ENCODE data around the gene UBASH3B.
"Not testable (repeated sequence)": the region's sequence is repeated elsewhere in the genome, so short reads cannot be mapped to it uniquely, and the experiment has no call there.

Gene UBASH3B

DNA sequence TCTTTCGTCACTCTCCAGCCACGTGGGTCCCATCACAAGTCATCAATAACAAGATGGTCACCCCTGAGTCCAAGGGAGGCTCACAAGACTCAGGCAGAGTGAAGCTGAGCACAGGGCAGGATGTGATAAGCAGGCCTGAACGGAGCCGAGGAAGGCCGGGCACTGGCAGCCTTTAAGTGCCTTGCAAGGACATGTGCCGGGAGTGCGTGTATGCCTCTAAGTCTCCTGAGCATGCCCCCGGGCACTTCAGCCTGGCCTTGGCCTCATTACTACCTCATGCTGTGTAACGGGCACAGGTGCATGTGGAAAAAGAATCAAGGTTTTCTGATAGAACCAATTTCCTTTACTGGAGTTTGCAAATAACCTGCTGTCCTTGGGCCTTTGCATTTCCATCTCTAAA is 55.8 kb downstream of the UBASH3B start:
- no peak for DNase-seq

GRCh38 chr11:122711831-122712381 is 56.4 kb downstream of the UBASH3B start:
- no peak for DNase-seq

DNA sequence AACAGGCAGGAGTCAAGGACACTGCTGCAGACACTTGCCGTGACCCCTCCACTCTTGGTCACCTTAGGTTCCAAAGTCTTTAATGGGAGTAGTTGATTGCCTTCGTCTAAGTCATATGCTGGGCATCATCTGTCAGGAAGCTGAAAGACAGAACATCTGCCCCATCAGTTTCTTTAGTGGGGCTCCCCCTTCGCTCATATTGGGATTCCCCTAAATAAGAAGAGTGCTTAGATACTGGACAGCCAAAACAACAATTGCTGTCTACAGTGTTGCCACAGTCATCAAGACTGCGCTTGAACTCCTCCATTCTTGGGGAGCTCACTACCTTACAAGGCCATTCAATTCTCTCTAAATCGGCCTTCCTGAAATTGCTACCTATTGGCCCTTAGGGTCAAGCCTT is 58.5 kb downstream of the UBASH3B start:
- no peak for DNase-seq

DNA sequence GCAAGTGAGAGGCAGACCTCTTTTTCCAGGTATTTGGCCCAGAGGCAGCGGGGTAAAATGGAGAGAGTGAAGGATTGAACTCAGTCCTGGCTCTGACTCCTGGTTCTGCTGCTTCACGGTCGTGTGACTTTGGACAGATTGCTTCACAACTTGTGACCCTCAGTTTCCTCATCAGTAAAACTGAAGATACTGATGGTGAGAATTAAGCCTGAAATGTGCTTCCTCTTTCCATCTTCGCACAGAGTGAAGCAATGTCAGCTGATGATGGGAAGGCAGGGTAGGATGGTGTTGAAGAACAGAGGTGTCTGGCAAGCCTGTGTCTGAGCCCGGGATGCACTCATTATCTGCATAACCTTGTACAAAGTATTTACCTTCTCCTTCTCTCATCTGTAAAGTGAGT is 59.0 kb downstream of the UBASH3B start:
- DNase-seq, result no peak

GRCh38 chr11:122715548-122716440 is 60.3 kb downstream of the UBASH3B start:
- DNase-seq, result no peak

DNA sequence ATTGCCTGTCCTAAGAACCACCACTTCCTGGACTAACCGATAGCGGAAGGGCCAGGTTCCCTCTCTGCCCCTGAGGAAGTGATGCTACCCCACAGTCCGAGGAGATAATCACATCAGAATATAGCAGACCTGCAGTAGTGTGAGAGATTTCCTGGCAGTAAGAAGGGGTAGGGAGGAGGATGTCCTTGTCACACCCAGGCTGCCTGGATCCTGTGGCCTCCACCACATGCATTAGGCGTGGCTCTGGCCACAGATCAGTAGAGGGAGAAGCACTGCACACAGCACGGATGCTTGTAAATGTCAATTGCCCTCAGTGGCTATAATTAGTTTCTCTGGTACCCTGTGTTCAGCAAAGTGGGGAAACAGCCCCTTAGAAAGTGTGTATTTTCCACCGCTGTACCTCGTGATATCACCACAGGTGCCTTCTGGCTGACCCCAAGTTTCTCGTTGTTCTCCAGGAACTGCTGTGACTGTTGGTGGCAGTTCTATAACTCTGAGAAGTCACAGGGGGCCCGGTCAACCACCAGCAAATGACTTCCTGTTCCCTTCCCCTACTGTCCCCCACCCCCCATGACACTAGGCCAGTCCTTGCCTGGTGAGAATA is 61.8 kb downstream of the UBASH3B start:
- no peak for DNase-seq

DNA sequence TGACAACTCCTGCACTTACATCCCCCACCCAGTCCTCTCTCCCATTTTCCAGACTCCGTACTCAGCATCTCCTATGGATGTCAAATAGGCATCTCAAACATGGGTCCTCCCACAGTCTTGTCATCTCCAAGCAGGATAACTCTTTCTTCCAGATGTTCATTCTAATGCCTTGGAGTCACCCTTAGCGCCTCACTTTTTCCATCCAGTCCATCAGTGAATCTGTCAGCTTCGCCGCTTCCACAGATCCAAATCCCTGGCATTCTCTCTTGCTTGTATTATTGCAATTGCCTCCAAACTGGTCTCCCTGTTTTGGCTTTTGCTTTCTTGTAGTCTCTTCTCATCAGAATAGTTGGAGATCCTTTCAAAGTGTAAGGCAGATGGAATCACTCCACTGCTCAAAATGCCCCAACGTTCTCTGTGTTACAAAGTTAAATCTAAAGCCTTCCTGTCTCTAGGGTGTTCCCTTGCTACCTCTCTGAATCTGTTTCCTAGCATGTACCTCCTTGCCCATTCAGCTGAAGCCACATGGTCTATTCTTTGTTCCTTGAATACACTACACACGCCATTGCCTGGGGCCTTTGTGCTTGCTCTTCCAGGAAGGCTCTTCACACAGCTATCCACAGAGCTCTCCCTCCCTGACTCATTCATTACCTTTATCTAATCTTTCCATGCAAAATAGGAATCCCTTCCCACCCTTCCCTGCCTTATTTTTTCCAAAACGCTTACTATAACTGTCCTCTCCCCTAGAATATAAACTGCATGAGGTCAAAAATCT is 64.8 kb downstream of the UBASH3B start:
- peak; percentile 38 for DNase-seq

DNA sequence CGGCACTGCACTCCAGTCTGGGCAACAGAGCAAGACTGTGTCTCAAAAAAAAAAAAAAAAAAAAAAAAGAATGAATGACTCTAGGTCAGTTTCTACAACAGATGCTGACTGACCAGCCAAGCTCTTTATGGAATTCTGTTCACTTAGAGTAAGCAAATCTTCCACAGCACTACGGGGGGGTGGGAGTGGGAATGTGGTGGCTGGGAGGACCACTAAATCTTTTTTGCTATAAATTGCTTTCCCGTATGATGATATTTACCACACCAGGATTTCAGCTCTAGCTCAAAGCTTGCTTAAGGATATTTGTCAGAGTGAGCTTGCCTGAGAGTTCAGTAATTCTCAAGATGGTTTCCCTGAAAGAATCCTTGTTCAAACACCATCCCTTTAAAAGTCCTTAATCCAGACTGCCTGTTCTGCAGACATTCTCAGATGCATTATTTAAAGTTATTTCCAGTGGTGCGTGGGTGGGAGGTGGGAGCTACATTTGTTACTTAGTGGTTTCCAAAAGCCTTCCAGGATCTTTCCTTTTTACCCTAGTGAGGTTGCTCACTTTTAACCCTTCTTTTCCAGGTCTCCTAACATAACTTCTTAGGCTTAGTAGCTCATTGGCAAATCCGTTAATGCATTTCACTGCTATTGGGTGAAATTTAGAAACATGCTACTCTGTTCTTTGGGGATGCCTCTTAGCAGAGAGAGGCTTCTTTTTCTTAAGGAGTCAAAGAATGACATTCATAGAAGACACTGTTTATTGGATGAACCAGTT is 65.9 kb downstream of the UBASH3B start:
- no peak for DNase-seq

DNA sequence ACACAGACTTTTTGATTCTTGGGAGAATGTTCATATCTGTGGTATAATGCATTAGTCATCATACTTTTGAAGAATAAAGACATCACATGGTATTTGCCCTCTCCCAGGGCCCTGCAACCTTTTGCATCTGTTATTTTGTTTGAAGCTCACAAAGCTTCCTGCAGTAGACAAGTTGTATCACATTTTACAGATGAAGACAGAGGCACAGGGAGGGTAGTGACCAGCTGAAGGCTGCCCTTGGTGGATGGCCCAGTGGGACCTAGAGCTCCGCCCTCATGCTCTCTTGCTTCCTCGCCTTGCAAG is 66.4 kb downstream of the UBASH3B start:
- DNase-seq, result no peak

GRCh38 chr11:122723106-122723505 is 67.6 kb downstream of the UBASH3B start:
- DNase-seq, result no peak

DNA sequence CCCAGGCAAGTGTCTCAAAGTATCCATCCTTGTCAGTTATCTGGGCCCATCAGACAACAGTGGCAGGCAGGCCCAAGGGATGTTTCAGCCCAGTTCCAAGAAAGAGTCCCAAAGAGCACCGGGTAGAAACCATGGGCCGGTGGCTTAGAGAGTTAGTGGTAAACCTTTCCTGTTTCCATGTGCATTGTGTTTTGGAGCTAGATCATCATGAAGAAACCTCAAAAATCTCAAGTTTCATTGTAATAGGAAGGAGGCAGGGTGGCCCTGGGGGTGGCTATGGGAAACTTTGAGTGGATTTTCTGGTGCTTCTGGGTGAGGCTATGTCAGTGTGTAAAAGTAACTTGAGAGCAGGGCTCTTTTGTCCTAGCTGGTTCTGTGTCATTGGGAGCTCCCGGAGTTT is 68.1 kb downstream of the UBASH3B start:
- no peak for DNase-seq

DNA sequence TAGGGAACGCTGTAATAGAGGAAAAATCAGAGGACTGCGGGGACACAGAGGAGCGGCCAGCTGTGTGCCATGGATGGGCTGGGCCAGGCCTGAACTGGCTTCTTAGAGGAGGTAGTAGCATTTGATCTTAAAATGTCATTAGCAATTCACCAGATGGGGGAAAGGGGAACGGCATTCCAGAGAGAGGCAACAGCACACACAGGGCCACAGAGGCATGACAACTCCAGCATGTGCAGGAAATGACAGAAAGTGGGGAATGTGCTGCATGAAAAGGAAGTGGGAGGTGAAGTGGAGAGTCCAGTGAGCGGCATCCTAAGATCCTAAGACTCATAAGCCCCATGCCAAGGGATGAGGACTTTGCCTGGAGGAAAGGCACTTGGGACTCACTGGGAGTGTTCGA is 69.0 kb downstream of the UBASH3B start:
- DNase-seq, result no peak

- DNase-seq, result no peak
These were observed 70.5 kb downstream of the UBASH3B start for GRCh38 chr11:122726028-122726427.

DNA sequence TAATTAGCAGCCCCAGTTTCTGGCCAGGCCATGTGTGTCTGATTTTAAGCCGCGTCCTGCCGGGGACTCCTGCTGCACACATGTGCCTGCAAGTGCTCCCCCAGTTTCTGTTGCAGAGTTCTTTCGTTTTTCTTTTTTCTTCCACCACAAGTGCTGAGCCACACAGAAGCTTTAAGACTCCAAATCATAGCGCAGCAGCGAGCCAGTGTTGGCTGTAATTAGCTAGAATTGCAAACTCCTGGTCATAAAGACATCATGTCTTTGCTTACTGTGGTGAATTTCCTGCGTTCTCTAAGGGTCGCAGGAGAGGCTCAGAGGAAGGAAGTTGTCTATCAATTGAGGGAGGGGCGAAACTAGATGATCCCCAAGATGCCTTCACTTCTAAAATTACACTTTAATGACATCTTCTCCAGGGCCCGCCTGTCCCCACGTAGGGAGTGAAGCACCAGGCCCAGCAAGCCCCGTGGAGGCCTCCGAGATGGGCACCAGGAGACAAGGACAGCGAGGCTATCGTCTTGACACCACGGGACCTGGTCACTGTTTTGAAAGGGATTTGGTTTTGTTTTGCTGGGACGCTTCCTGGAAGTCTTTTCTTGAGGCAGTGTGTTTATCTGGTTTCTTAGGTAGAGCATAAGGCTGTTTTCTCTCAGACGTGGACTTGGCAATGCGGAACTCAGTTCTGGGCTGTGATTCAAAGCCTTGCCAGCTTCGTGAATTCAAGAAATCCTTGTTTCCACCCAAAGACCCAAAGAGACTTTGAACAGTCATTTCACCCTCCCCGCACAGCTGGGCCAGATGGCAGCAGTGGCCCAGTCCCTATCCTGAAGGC is 71.8 kb downstream of the UBASH3B start:
- DNase-seq, result no peak

GRCh38 chr11:122728561-122728960 is 73.0 kb downstream of the UBASH3B start:
- no peak for DNase-seq

DNA sequence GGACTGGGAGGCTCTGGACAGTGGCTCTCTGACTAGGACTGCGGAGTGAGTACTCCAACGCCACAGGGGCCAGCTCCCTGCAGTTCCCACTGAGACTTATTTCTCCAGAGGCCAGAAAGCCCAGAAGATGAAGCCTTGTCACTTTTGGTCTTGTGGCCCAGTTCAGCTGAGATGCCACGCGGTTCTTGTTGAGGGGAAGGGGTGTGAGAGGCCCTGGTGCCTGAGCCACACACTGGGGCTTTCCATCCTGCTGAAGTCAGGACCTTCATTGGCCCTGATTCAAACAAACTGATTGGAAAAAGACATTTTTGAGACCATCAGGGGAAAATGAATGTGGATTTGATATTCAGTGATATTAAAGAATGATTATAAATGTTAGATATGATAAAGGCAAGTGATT is 73.6 kb downstream of the UBASH3B start:
- no peak for DNase-seq

- DNase-seq, result not testable (repeated sequence)
These were observed 75.2 kb downstream of the UBASH3B start for GRCh38 chr11:122730694-122731093.

- no peak for DNase-seq
These were observed 76.0 kb downstream of the UBASH3B start for GRCh38 chr11:122731500-122731913.

DNA sequence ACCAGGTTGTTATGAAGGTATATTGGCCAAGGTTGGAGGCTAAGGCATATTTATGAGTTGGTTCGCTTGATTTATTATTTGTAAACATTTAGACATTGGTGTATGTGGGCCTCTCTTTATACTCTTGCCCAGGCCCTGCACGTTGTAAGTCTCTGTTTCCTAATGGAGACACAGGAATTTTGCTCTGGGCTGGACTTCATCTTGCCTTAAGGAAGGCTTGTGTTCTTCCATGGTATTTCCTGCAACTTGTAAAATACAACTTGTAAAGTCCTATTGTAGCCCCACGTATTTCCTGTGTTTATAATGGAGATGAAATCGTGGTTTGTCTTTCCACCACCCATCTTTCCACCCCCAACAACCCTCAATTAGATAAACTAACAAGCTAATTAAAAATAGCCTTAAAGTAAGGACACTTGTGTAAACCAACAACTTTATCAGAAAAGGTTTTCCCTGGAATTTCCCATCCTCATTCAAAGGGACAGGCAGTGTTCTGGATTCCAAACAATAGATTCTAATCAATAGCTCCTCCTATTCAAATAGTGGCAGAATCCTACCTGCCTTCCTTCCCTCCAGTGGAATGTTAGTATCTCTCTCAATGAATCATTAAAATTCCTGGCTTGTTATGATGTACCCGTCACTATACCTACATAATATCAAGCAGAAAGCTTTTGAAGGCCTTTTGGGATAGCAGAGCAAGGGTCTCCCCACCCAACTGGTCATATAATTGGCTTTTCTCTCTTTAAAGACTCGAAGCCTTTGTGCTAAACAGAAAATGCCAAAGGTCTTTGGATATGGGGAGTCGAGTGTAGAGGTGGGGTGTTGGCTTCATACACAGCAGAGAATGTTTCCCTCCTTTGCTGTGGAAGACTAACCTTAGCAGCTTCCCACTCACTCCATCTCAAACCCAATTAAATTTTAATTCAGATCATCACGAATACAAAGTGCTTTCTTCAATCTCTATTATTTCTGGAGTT is 77.1 kb downstream of the UBASH3B start:
- no peak for DNase-seq

DNA sequence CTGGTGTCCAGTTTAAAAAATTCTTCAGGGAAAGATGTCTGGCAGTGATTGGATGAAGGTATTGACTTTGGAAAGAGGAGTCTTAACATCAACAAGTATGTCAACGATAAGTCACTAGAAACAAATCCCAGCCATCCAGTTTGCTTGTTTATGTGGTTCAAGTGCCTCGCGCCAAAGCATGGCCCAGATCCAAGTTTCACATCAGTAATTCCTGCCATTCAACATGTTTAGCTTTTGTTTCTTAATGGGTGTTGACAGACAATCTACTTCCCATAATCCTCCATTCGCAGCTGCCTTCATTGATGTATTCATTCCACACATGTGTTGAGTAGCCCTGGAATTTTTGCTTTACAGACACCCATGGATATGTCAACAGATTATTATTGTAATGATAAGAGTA is 77.8 kb downstream of the UBASH3B start:
- DNase-seq, result no peak

All from NCI-H526 treated with DMSO at 0.1 percent for 48 hours (cell line).